Mesothelial cell of epicardium (in vitro differentiated cells): ENCODE measurements around the gene DIP2C. TPM values are rescaled to one million over a fixed set of nuclear protein-coding genes. Genes with fewer than 3 reads are reported as not detected.

ENCODE experiments used
- DNase-seq, 2 experiments: peaks; one replicate each; pipeline ENCODE4 v3.0.0; 2021; ENCODE audit warnings: low spot score in 2 of 2; ENCODE audit not compliant: unreplicated experiment in 2 of 2
- H3K27ac Mint-ChIP-seq: 2 replicates; pipeline ENCODE4 v1.8.0; 2021; ENCODE audit warnings: mixed read lengths
- H3K27me3 Mint-ChIP-seq: 2 replicates; pipeline ENCODE4 v1.8.0; 2021; ENCODE audit warnings: low read depth, mixed read lengths
- H3K36me3 Mint-ChIP-seq: 2 replicates; pipeline ENCODE4 v1.8.0; 2021; ENCODE audit warnings: mixed read lengths
- H3K4me1 Mint-ChIP-seq: 2 replicates; pipeline ENCODE4 v1.8.0; 2021; ENCODE audit warnings: mixed read lengths
- H3K4me3 Mint-ChIP-seq: 2 replicates; pipeline ENCODE4 v1.8.0; 2021; ENCODE audit warnings: mild to moderate bottlenecking, moderate library complexity, mixed read lengths
- H3K9me3 Mint-ChIP-seq: 2 replicates; pipeline ENCODE4 v1.8.0; 2021; ENCODE audit warnings: mixed read lengths
- total RNA-seq: library from RNA; stranded (reverse); gene quantifications from 3 replicates; pipeline ENCODE4 v1.2.1, GENCODE V29; 2021
- TF ChIP-seq, protein P1 (sequence below): fragments of 200-600 bp; sonication (generic); IDR thresholded peaks from one replicate; pipeline ENCODE4 v1.5.0; 2021; ENCODE audit warnings: antibody characterized with exemption; ENCODE audit not compliant: unreplicated experiment

Gene DIP2C
- total RNA-seq, 1 donor from 2014 or later: 30.3 TPM

DNA sequence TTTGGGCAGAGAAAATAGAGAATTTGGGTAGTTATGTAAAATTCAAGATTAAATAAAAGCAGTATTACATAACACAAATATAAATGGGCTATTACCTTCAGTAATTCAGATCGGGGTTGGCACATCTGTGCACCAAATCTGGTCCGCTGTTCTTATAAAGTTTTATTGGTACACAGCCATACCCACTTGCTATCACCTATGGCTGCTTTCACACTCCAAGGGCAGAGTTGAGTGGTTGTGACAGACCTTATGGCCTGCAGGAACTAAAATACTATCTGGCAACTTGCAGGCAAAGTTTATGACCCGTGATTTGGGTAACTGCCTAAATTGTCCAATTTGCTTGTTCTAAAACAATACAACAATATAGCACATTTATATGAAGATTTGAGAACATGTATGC lies 249.3 kb downstream of the DIP2C start:
- peaks cover 8% of the 10 kb centered on the region for H3K4me1 Mint-ChIP-seq
- TF ChIP-seq, protein P1, sequence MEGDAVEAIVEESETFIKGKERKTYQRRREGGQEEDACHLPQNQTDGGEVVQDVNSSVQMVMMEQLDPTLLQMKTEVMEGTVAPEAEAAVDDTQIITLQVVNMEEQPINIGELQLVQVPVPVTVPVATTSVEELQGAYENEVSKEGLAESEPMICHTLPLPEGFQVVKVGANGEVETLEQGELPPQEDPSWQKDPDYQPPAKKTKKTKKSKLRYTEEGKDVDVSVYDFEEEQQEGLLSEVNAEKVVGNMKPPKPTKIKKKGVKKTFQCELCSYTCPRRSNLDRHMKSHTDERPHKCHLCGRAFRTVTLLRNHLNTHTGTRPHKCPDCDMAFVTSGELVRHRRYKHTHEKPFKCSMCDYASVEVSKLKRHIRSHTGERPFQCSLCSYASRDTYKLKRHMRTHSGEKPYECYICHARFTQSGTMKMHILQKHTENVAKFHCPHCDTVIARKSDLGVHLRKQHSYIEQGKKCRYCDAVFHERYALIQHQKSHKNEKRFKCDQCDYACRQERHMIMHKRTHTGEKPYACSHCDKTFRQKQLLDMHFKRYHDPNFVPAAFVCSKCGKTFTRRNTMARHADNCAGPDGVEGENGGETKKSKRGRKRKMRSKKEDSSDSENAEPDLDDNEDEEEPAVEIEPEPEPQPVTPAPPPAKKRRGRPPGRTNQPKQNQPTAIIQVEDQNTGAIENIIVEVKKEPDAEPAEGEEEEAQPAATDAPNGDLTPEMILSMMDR: no peak
- no peak overlapping the region for H3K4me3 Mint-ChIP-seq
- peaks cover 28% of the 10 kb centered on the region for H3K36me3 Mint-ChIP-seq
- H3K9me3 Mint-ChIP-seq: peaks cover 5% of the 10 kb centered on the region
- no peak for DNase-seq
- no peaks in the 10 kb centered on the region for H3K27me3 Mint-ChIP-seq
- H3K27ac Mint-ChIP-seq: no peak overlapping the region

DNA sequence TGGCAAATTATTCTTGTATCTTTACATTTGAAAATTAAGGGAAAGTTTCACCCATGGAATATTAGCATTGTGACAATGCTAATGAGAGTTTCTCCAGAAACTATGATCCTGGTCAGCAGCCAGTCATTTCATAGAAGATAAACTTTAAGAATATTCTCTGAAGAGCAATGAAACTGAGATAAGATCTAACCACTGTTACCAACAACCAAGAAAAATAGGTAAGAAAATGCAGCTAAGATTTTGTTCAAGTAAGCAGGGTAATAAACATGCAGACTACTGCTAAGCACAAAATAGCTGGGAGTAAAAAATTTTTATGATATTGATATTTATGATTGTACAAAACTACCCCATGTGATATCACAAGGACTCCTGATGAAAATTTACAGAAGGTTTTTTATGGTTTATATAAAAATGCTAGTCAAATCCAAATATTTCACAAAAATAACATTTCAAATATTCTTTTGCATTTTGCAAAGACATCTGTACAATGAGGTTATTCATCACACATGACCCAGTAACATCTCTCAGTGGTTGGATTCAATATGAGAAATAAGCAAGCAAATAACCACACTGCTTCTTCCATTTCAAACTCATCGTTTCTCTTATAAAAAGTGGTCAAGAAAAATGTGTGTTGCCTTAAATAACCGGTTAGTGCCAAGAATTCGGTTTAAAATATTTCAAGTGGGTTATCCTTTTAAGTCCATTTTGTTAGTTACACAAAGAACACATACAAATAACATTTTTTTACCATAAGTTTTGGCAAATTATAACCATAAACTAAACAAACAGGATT lies 251.6 kb downstream of the DIP2C start:
- Mint-ChIP-seq H3K36me3 (peaks cover 44% of the 10 kb centered on the region), H3K4me3 (no peak overlapping the region), H3K27me3 (no peaks in the 10 kb centered on the region), H3K4me1 (peaks cover 6% of the 10 kb centered on the region), H3K27ac (peak overlapping the region; percentile 39), H3K9me3 (peaks cover 18% of the 10 kb centered on the region)
- TF ChIP-seq, protein P1: no peak
- no peak for DNase-seq

DNA sequence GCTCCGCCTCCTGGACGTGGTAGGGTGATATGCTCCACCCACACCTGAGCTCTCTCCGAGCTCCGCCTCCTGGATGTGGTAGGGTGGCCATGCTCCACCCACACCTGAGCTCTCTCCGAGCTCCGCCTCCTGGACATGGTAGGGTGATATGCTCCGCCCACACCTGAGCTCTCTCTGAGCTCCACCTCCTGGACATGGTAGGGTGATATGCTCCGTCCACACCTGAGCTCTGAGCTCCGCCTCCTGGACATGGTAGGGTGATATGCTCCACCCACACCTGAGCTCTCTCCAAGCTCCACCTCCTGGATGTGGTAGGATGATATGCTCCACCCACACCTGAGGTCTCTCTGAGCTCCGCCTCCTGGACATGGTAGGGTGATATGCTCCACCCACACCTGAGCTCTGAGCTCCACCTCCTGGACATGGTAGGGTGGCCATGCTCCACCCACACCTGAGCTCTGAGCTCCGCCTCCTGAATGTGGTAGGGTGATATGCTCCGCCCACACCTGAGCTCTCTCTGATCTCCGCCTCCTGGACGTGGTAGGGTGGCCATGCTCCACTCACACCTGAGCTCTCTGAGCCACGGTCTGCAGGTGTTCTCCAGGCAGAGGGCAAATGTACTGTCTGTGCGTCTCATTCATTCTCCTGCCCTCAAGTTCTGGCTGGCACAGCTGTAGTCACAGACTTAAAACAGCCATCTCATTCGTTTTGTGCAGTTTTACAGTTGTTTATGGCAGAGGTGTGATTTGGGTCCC lies 252.4 kb downstream of the DIP2C start:
- Mint-ChIP-seq H3K36me3 (peaks cover 50% of the 10 kb centered on the region), H3K9me3 (peaks cover 24% of the 10 kb centered on the region), H3K4me1 (peaks cover 6% of the 10 kb centered on the region), H3K27ac (peak overlapping the region; percentile 39), H3K27me3 (no peaks in the 10 kb centered on the region), H3K4me3 (no peak overlapping the region)
- DNase-seq: no peak
- TF ChIP-seq, protein P1: no peak

DNA sequence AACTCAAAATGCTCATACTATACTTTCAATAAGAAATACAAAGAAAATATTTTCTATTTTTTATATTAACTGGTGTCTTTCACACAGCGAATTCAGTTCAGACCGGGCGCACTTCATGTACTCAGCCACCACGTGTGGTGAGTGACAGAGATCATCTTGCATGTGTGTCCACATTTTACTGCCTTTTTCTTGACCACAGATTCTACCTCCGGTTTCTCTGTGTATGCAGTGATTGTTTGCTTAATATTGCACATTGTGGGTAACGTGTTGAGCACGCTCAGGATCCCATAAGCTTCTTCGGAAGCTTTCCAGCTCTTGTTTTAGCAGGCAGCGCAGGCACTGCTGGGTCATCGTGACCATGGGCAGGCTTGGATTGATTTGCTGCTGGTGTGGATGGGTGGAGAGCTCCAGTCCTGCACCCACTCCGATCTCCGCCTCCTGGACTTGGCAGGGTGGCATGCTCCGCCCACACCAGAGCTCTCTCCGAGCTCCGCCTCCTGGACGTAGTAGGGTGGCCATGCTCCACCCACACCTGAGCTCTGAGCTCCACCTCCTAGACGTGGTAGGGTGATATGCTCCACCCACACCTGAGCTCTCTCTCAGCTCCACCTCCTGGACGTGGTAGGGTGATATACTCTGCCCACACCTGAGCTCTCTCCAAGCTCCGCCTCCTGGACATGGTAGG lies 253.3 kb downstream of the DIP2C start:
- no peak for DNase-seq
- Mint-ChIP-seq H3K9me3 (peaks cover 32% of the 10 kb centered on the region), H3K36me3 (peaks cover 57% of the 10 kb centered on the region), H3K27ac (no peak overlapping the region), H3K27me3 (no peaks in the 10 kb centered on the region), H3K4me1 (peaks cover 6% of the 10 kb centered on the region), H3K4me3 (no peak overlapping the region)
- TF ChIP-seq, protein P1: no peak

DNA sequence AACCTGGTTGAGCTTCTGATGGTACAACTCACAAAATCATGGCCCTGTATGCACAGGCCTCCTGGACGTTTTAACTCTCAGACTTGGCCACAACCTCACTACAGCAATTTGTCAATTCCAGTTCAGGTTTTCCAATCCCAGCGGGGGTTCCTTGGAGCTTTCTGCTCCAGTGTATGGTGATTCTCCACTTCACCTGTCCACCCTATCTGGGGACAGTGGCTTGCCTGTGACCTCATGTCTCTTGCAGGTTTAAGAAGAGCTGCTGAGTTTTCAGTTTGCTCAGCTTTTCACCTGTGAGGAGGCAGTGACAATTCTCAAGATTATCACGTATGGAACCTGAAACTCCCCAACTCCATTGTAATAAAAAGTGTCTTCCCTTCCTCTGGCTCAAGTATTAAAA lies 254.1 kb downstream of the DIP2C start:
- DNase-seq: no peak
- Mint-ChIP-seq H3K9me3 (peaks cover 32% of the 10 kb centered on the region), H3K4me1 (peaks cover 6% of the 10 kb centered on the region), H3K27ac (no peak overlapping the region), H3K4me3 (no peak overlapping the region), H3K36me3 (peaks cover 55% of the 10 kb centered on the region), H3K27me3 (no peaks in the 10 kb centered on the region)
- TF ChIP-seq, protein P1: no peak
